Lung (tissue), 12 donors: ENCODE data around the gene GNA14. TPM values are rescaled to one million over a fixed set of nuclear protein-coding genes. Genes with fewer than 3 reads are reported as not detected.
"Not testable (repeated sequence)": the region's sequence is repeated elsewhere in the genome, so short reads cannot be mapped to it uniquely, and the experiment has no call there.

Source experiments
- ATAC-seq: fragments of 200-7000 bp; cut with Tn5 transposase; one replicate; pipeline ENCODE4 v1.9.1; 2020; ENCODE audit warnings: moderate number of reproducible peaks; ENCODE audit not compliant: insufficient read depth, low FRiP score
- DNase-seq, 3 donors: peaks; one replicate each; pipeline ENCODE4 v3.0.0-alpha.2; 2013 to 2017
- H3K27ac ChIP-seq, 2 donors: one replicate each; pipeline ENCODE4 v1.5.1; 2013; ENCODE audit warnings: mild to moderate bottlenecking in 2 of 2, moderate library complexity in 2 of 2, control low read depth in 1 of 2, inconsistent platforms in 1 of 2, low read depth in 1 of 2, low read length in 1 of 2
- H3K27me3 ChIP-seq, 3 donors: one replicate each; pipeline ENCODE4 v1.5.1; 2013; ENCODE audit warnings: low read length in 2 of 3; ENCODE audit not compliant: control insufficient read depth in 3 of 3, insufficient read depth in 3 of 3
- H3K36me3 ChIP-seq, 4 donors: one replicate each; pipeline ENCODE4 v1.5.1; 2013; ENCODE audit warnings: low read length in 4 of 4, mild to moderate bottlenecking in 1 of 4, moderate library complexity in 1 of 4; ENCODE audit not compliant: control insufficient read depth in 4 of 4, insufficient read depth in 4 of 4
- H3K4me1 ChIP-seq, 5 donors: one replicate each; pipeline ENCODE4 v1.5.1; 2013; ENCODE audit warnings: low read length in 5 of 5, mild to moderate bottlenecking in 2 of 5, moderate library complexity in 1 of 5; ENCODE audit not compliant: control insufficient read depth in 5 of 5, insufficient read depth in 5 of 5
- H3K4me3 ChIP-seq: one replicate; pipeline ENCODE4 v1.5.1; 2013; ENCODE audit warnings: mild to moderate bottlenecking, control low read depth, moderate library complexity
- H3K9ac ChIP-seq, 2 donors: one replicate each; pipeline ENCODE4 v1.5.1; 2013; ENCODE audit warnings: low read length in 2 of 2, control low read depth in 1 of 2; ENCODE audit not compliant: insufficient read depth in 1 of 2
- H3K9me3 ChIP-seq, 4 donors: one replicate each; pipeline ENCODE4 v1.5.1; 2013; ENCODE audit warnings: low read length in 3 of 4, mild to moderate bottlenecking in 1 of 4, moderate library complexity in 1 of 4; ENCODE audit not compliant: control insufficient read depth in 4 of 4, insufficient read depth in 3 of 4
- WGBS, 2 donors: extraction: QIAGEN DNeasy Blood & Tissue Kit; methylation state at CpG; one replicate each; pipeline ENCODE4 v1.1.7; 2013; 5-methylcytosine and 5-hydroxymethylcytosine counted together
- polyA plus RNA-seq, 2 donors: library from polyadenylated mRNA; stranded (reverse); fragments of 200-250 nt; gene quantifications; one replicate each; pipeline ENCODE4 v1.2.1, GENCODE V29; 2013
- total RNA-seq, 2 donors: library from RNA; depleted of rRNA in 1 of 2; stranded (reverse); fragments of >200 nt in 1 of 2; gene quantifications; one replicate each; pipeline ENCODE4 v1.2.1, GENCODE V29; 2014 to 2021
- TF ChIP-seq, protein P1 (sequence below): IDR thresholded peaks from 2 replicates; pipeline ENCODE4 v1.5.1; 2012; ENCODE audit warnings: mild to moderate bottlenecking; ENCODE audit errors: control extremely low read depth, extremely low read depth
- donor health status: control.
- donor health status: control.
- donor health status: Bipolar disorder and iron deficiency.
- donor health status: healthy.
- donor health status: DM: yes; HTN: yes; CAD: no.

GNA14 gene
- total and polyA plus RNA-seq, 4 donors = 4.1 to 15.1 (median 11.3) TPM

DNA sequence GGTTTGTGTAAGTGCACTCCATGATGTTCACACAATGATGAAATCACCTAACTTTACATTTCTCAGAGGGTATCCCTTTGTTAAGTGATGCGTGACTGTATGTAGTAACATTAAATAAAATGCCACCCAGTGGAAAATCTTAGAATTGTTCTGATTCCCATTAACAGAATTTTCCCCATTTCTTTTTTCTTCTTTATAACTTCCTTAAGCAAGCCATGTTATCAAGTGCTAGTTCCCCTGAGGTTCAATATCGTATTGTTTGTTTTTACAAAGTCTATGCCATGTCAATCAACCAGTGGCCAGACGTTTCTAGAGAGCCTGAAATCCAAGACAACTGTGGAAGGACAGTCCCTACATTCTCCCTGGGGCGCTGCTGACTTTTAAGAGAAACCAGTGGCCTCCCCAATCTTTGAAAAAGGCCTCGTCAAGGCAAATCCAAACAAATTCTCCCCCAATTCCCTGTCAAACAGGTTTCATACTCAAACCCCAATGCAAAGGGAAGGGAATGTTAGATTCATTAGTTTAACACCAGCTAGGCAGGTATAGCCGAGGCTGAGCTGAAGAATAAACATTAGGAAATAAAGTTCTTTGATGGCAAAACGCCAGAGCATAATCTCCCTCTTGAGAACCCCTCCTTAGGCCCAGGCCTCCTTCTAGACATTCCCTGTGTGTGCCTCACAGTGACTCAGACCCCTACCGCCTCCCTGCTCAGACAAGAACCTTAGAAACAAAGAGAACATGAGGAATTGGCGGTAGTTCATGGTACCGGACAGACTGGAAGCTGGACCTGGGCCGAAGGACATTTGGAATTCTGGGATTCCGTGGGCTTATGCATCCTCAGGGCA lies 198.7 kb downstream of the GNA14 start:
- Histone ChIP-seq H3K9ac (no peak overlapping the region), H3K27ac (no peak overlapping the region), H3K27me3 (no peaks in the 10 kb centered on the region), H3K4me1 (no peaks in the 10 kb centered on the region), H3K4me3 (no peak overlapping the region), H3K9me3 (peaks cover 0 to 1% (median 0%) of the 10 kb centered on the region in 4 donors), H3K36me3 (no peaks in the 10 kb centered on the region)
- TF ChIP-seq, protein P1, sequence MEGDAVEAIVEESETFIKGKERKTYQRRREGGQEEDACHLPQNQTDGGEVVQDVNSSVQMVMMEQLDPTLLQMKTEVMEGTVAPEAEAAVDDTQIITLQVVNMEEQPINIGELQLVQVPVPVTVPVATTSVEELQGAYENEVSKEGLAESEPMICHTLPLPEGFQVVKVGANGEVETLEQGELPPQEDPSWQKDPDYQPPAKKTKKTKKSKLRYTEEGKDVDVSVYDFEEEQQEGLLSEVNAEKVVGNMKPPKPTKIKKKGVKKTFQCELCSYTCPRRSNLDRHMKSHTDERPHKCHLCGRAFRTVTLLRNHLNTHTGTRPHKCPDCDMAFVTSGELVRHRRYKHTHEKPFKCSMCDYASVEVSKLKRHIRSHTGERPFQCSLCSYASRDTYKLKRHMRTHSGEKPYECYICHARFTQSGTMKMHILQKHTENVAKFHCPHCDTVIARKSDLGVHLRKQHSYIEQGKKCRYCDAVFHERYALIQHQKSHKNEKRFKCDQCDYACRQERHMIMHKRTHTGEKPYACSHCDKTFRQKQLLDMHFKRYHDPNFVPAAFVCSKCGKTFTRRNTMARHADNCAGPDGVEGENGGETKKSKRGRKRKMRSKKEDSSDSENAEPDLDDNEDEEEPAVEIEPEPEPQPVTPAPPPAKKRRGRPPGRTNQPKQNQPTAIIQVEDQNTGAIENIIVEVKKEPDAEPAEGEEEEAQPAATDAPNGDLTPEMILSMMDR = no peak
- DNase-seq (peak; percentile 64 to 86 (median 68)), ATAC-seq (peak; percentile 78)
- WGBS, 2 donors = 67 to 84% methylated on average over 12 of the region's 12 CpGs

DNA sequence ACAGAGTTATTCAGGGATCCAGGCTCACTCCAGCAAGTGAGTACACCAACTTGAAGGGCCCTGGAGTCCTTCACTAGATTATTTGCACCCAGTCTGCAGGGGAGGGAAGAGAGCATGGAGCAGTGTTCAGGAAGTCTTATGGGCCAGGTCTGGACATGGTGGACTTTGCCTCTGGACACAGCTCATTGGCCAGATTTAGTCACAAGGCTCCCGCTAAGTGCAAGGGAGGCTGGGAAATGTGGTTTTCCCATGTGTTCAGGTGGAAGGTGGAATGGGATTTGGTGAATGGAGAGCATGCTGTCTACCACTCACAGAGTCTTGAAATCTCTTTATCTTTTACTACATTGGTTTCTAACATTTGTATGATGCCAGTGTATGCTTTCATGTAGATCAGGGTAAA lies 200.5 kb downstream of the GNA14 start:
- Histone ChIP-seq H3K27me3 (no peaks in the 10 kb centered on the region), H3K9me3 (peaks cover 0 to 1% (median 0%) of the 10 kb centered on the region in 4 donors), H3K4me1 (no peaks in the 10 kb centered on the region), H3K27ac (no peak overlapping the region), H3K36me3 (no peaks in the 10 kb centered on the region), H3K9ac (no peak overlapping the region), H3K4me3 (no peak overlapping the region)
- DNase-seq (no peak), ATAC-seq (no peak)
- 97 to 100% methylated on average over 1 of the region's 1 CpG for WGBS, 2 donors
- TF ChIP-seq, protein P1 = no peak

DNA sequence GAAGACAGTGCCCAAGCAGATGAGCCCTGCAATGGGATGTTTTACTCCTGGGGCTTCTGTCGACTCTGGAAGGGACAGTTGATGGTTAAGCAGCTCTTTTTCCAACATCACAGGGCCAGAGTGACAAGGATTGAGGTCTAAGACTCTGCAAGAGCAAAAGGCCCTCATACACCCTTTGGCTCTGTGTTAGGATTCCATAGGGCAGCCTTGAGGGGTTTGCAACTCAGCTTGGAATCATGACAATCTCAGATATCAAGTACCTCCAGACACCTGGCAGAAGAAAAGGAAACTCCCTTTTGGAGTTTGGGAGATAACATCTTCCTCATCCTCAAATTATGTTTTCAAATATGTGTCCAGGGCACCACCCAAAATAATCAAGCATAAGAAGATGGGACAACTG lies 205.7 kb downstream of the GNA14 start:
- Histone ChIP-seq H3K9me3 (no peaks in the 10 kb centered on the region), H3K27ac (no peak overlapping the region), H3K9ac (no peak overlapping the region), H3K4me1 (peaks cover 0 to 5% (median 3%) of the 10 kb centered on the region in 5 donors), H3K36me3 (no peaks in the 10 kb centered on the region), H3K4me3 (no peak overlapping the region), H3K27me3 (no peaks in the 10 kb centered on the region)
- WGBS, 2 donors = 64 to 80% methylated on average over 1 of the region's 1 CpG
- ATAC-seq (no peak), DNase-seq (no peak)
- TF ChIP-seq, protein P1 = no peak

DNA sequence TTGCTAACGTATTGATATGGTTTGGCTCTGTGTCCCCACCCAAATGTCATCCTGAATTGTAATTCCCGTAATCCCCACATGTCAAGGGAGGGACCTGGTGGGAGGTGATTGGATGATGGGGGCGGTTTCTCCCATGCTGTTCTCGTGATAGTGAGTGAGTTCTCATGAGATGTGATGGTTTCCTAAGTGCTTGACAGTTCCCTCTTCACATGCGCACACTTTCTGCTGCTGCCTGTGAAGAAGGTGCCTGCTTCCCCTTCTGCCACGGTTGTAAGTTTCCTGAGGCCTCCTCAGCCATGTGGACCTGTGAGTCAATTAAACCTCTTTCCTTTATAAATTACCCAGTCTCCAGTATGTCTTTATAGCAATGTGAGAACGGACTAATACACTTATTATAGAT lies 207.0 kb downstream of the GNA14 start:
- not testable (repeated sequence) for H3K4me1 ChIP-seq, H3K9me3 ChIP-seq, H3K36me3 ChIP-seq, ATAC-seq, H3K9ac ChIP-seq, H3K27me3 ChIP-seq, H3K4me3 ChIP-seq, DNase-seq, H3K27ac ChIP-seq
- WGBS, 2 donors = 53 to 59% methylated on average over 7 of the region's 7 CpGs
